Erythroblast (primary cell): ENCODE data around the gene MNT.

Experiments used
- GATA1 ChIP-seq: IDR thresholded peaks from 2 replicates; pipeline ENCODE4 v1.6.1; 2011; ENCODE audit warnings: low read depth, mild to moderate bottlenecking, control low read depth, low read length, moderate library complexity
- POLR2A ChIP-seq: IDR thresholded peaks from 2 replicates; pipeline ENCODE4 v1.6.1; 2011; ENCODE audit warnings: mild to moderate bottlenecking, low read length

- TF ChIP-seq POLR2A (no peak), GATA1 (no peak)
These were observed 21.2 kb downstream of the MNT start for GRCh38 chr17:2379489-2380225.
